Keratinocyte (primary cell): Measurements from ENCODE around the gene MYRFL. TPM values are rescaled to one million over a fixed set of nuclear protein-coding genes. Genes with fewer than 3 reads are reported as not detected.

Experiments
- DNase-seq: peaks from one replicate; pipeline ENCODE4 v3.0.0-alpha.2; 2011; ENCODE audit warnings: low read depth, missing footprints, low spot score
- FAIRE-seq: peaks from 2 replicates; lab custom pipeline; 2011; peaks lifted over from hg19 to GRCh38; lab: Jason Lieb, UNC
- H2AFZ ChIP-seq: 2 replicates; pipeline ENCODE4 v1.6.0; 2012; ENCODE audit warnings: low read length, control low read depth, inconsistent platforms; ENCODE audit not compliant: control insufficient read depth
- H3K27ac ChIP-seq: 2 replicates; pipeline ENCODE4 v1.5.1; 2011; ENCODE audit warnings: low read length; ENCODE audit not compliant: control insufficient read depth, insufficient read depth
- H3K27me3 ChIP-seq: 3 replicates; pipeline ENCODE4 v1.6.0; 2011; ENCODE audit warnings: low read length; ENCODE audit not compliant: control insufficient read depth, insufficient read depth; ENCODE audit errors: extremely low read depth
- H3K36me3 ChIP-seq, 2 experiments: 2 replicates in 1 of 2; 3 replicates in 1 of 2; pipeline ENCODE4 v1.5.1; 2011; ENCODE audit warnings: low read length in 2 of 2, mild to moderate bottlenecking in 1 of 2; ENCODE audit not compliant: control insufficient read depth in 2 of 2, insufficient read depth in 2 of 2; ENCODE audit errors: extremely low read depth in 1 of 2
- H3K4me1 ChIP-seq: 3 replicates; pipeline ENCODE4 v1.5.1; 2011; ENCODE audit warnings: low read length; ENCODE audit not compliant: control insufficient read depth, insufficient read depth; ENCODE audit errors: extremely low read depth
- H3K4me2 ChIP-seq: 3 replicates; pipeline ENCODE4 v1.6.0; 2011; ENCODE audit warnings: low read depth, low read length; ENCODE audit not compliant: control insufficient read depth, insufficient read depth; ENCODE audit errors: extremely low read depth
- H3K4me3 ChIP-seq, 3 experiments: fragments of 200-600 bp in 1 of 3; sonication (generic) in 1 of 3; 2 replicates in 2 of 3; 3 replicates in 1 of 3; pipeline ENCODE4 v1.5.1; 2011 to 2016; ENCODE audit warnings: low read length in 3 of 3, mild to moderate bottlenecking in 3 of 3, control low read depth in 2 of 3, inconsistent platforms in 1 of 3, low read depth in 1 of 3, mixed read lengths in 1 of 3, mixed run types in 1 of 3, moderate library complexity in 1 of 3; ENCODE audit not compliant: control insufficient read depth in 2 of 3, insufficient read depth in 2 of 3; ENCODE audit errors: extremely low read depth in 1 of 3
- H3K79me2 ChIP-seq: 2 replicates; pipeline ENCODE4 v1.6.0; 2012; ENCODE audit warnings: low read length; ENCODE audit not compliant: control insufficient read depth, insufficient read depth
- H3K9ac ChIP-seq: 3 replicates; pipeline ENCODE4 v1.6.0; 2011; ENCODE audit warnings: low read length; ENCODE audit not compliant: control insufficient read depth, insufficient read depth; ENCODE audit errors: extremely low read depth
- H3K9me1 ChIP-seq: 3 replicates; pipeline ENCODE4 v1.6.0; 2011; ENCODE audit warnings: low read length; ENCODE audit not compliant: control insufficient read depth, insufficient read depth; ENCODE audit errors: extremely low read depth
- H3K9me3 ChIP-seq: 2 replicates; pipeline ENCODE4 v1.5.1; 2012; ENCODE audit warnings: low read depth, low read length; ENCODE audit not compliant: control insufficient read depth
- H4K20me1 ChIP-seq: 3 replicates; pipeline ENCODE4 v1.6.0; 2011; ENCODE audit warnings: low read length; ENCODE audit not compliant: control insufficient read depth, insufficient read depth; ENCODE audit errors: extremely low read depth
- EZH2 ChIP-seq: IDR thresholded peaks from one replicate; pipeline ENCODE4 v1.6.1; 2012; ENCODE audit warnings: inconsistent platforms, mild to moderate bottlenecking, low read length, moderate library complexity
- dilution Hi-C: fragments of 300-500 bp; cut with MboI; formaldehyde crosslinking; loops from one replicate; pipeline ENCODE4 v1.7.0; 2020; ENCODE audit warnings: low sequenced_read_pairs; ENCODE audit not compliant: extremely low pct_ligation_motif_present
- polyA plus RNA-seq, 5 experiments: library from polyadenylated mRNA; depleted of rRNA in 3 of 5; stranded (reverse) in 3 of 5; stranded (forward) in 1 of 5; unstranded in 1 of 5; fragments of >200 nt; gene quantifications; 1 replicate in 1 of 5; 2 replicates in 3 of 5; 3 replicates in 1 of 5; pipeline versions ENCODE4 v1.2.1 to v1.2.3, GENCODE V29; 2011 to 2012; ENCODE audit warnings: missing spikeins in 2 of 5, low read depth in 1 of 5, low replicate concordance in 1 of 5
- TF ChIP-seq, protein P1 (sequence below), 3 experiments: IDR thresholded peaks in 1 of 3; conservative IDR thresholded peaks in 1 of 3; optimal IDR thresholded peaks in 1 of 3; 2 replicates in 2 of 3; 3 replicates in 1 of 3; pipeline versions ENCODE3 to v1.5.1; 2011; ENCODE audit warnings: low read length in 3 of 3, mild to moderate bottlenecking in 3 of 3, moderate library complexity in 2 of 3, control low read depth in 1 of 3, inconsistent platforms in 1 of 3; ENCODE audit not compliant: insufficient read depth in 2 of 3; ENCODE audit errors: extremely low read depth in 1 of 3

The MYRFL gene
- polyA plus RNA-seq, 1 donor (not counting 4 experiments of a cell fraction or from before 2014, with no cell fraction given) = 0.39 TPM

DNA sequence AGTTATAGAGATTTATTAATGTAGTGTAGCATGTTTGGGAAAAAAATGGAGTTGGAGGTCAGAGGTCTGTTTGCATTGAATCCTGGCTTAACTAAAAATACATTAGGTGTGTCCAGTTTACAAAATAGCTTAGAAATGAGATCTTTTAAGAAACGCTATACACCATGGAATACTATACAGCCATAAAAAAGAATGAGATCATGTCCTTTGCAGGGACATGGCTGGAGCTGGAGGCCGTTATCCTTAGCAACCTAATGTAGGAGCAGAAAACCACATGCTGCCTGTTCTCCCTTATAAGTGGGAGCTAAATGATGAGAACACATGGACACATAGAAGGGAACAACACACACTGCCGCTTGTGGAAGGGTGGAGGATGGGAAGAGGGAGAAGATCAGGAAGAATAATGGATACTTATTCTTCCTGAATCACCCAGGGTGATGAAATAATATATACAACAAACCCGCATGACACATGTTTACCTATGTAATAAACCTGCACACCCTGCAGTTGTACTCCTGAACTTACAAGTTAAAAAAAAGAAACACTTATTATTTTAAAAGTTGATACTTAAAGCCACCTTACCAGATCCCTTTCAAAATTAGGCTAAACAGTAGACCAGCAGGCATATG, 14.0 kb upstream of the MYRFL start:
- dilution Hi-C loops = no loop called here
- DNase-seq = no peak
- no peak for TF ChIP-seq EZH2
- TF ChIP-seq, protein P1, sequence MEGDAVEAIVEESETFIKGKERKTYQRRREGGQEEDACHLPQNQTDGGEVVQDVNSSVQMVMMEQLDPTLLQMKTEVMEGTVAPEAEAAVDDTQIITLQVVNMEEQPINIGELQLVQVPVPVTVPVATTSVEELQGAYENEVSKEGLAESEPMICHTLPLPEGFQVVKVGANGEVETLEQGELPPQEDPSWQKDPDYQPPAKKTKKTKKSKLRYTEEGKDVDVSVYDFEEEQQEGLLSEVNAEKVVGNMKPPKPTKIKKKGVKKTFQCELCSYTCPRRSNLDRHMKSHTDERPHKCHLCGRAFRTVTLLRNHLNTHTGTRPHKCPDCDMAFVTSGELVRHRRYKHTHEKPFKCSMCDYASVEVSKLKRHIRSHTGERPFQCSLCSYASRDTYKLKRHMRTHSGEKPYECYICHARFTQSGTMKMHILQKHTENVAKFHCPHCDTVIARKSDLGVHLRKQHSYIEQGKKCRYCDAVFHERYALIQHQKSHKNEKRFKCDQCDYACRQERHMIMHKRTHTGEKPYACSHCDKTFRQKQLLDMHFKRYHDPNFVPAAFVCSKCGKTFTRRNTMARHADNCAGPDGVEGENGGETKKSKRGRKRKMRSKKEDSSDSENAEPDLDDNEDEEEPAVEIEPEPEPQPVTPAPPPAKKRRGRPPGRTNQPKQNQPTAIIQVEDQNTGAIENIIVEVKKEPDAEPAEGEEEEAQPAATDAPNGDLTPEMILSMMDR (optimal IDR thresholded peaks at IDR 0.05 in 1 of 3, IDR thresholded peaks at IDR 0.05 in 1 of 3, conservative IDR thresholded peaks at IDR 0.05 in 1 of 3; ENCODE audit: extremely low read depth in 1 of 3, insufficient read depth in 2 of 3, low read length in 3 of 3) = no peak
- H3K27me3 ChIP-seq = no peaks in the 10 kb centered on the region
- H3K4me1 ChIP-seq = no peaks in the 10 kb centered on the region
- H4K20me1 ChIP-seq = no peaks in the 10 kb centered on the region
- H2AFZ ChIP-seq = no peak overlapping the region
- no peak overlapping the region for H3K27ac ChIP-seq
- no peak overlapping the region for H3K4me2 ChIP-seq
- no peak for FAIRE-seq
- no peaks in the 10 kb centered on the region for H3K79me2 ChIP-seq
- no peak overlapping the region for H3K9ac ChIP-seq
- H3K9me1 ChIP-seq = no peaks in the 10 kb centered on the region
- no peak overlapping the region for H3K4me3 ChIP-seq
- peaks cover 0 to 1% of the 10 kb centered on the region in 2 experiments for H3K36me3 ChIP-seq
- H3K9me3 ChIP-seq = no peaks in the 10 kb centered on the region

DNA sequence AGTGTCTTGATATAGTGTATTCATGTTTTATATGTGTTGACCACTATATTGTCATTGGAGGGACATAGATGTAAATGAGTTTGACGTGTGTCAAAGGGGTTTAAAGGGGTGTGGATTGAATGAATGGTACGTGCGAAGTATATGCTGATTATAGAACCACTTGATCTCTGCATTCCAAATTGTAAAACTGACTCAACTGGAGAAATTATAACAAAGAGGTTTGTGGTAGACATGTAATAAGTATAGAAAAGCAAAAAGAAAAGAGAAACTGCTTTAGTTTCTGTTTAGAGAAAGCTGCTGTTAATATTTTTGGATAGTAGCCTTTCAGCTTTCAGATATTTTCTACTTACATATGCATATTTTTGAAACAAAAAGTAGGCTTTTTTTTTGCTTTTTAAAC, 8.9 kb upstream of the MYRFL start:
- Histone ChIP-seq H2AFZ (no peak overlapping the region), H3K9me3 (no peaks in the 10 kb centered on the region), H3K4me1 (peaks cover 3% of the 10 kb centered on the region), H4K20me1 (no peaks in the 10 kb centered on the region), H3K9ac (no peak overlapping the region), H3K27ac (no peak overlapping the region), H3K4me3 (no peak overlapping the region), H3K36me3 (peaks cover 0 to 1% of the 10 kb centered on the region in 2 experiments), H3K4me2 (no peak overlapping the region), H3K79me2 (no peaks in the 10 kb centered on the region), H3K9me1 (no peaks in the 10 kb centered on the region), H3K27me3 (no peaks in the 10 kb centered on the region)
- DNase-seq (no peak), FAIRE-seq (no peak)
- no peak for TF ChIP-seq EZH2
- TF ChIP-seq, protein P1 (optimal IDR thresholded peaks at IDR 0.05 in 1 of 3, IDR thresholded peaks at IDR 0.05 in 1 of 3, conservative IDR thresholded peaks at IDR 0.05 in 1 of 3; ENCODE audit: extremely low read depth in 1 of 3, insufficient read depth in 2 of 3, low read length in 3 of 3) = no peak
- dilution Hi-C loops = no loop called here
